Activated naive CD4-positive, alpha-beta T cell treated with anti-CD3 and anti-CD28 coated beads for 36 hours (primary cell): ENCODE results near the gene CDH6. TPM values are rescaled to one million over a fixed set of nuclear protein-coding genes. Genes with fewer than 3 reads are reported as not detected.
A peak's percentile ranks its signal among the peaks of the same experiment; 100 is the strongest.

ENCODE experiments used
- CTCF ChIA-PET: fragments of 350-600 bp; sonication (Branson Sonifier 250); formaldehyde crosslinking; loops from one replicate; lab custom pipeline; 2021; ENCODE audit warnings: antibody characterized with exemption; lab: Charles Lee
- DNase-seq: peaks from one replicate; pipeline ENCODE4 v3.0.0-alpha.2; 2020
- H3K27ac Mint-ChIP-seq: one replicate; pipeline ENCODE4 v1.8.0; 2021; ENCODE audit warnings: mild to moderate bottlenecking, mixed read lengths
- H3K27me3 Mint-ChIP-seq: one replicate; pipeline ENCODE4 v1.8.0; 2021; ENCODE audit warnings: low read depth, mixed read lengths
- H3K36me3 Mint-ChIP-seq: one replicate; pipeline ENCODE4 v1.8.0; 2021; ENCODE audit warnings: low read depth, mixed read lengths
- H3K4me1 Mint-ChIP-seq: one replicate; pipeline ENCODE4 v1.8.0; 2021; ENCODE audit warnings: low read depth, mixed read lengths
- H3K4me3 Mint-ChIP-seq: one replicate; pipeline ENCODE4 v1.8.0; 2021; ENCODE audit warnings: mild to moderate bottlenecking, moderate library complexity, mixed read lengths
- H3K9me3 Mint-ChIP-seq: one replicate; pipeline ENCODE4 v1.8.0; 2021; ENCODE audit warnings: mixed read lengths
- intact Hi-C: fragments of 100-400 bp; cut with micrococcal nuclease; formaldehyde crosslinking; loops from one replicate; pipeline ENCODE4 v1.15.1; 2023
- total RNA-seq, 2 experiments: library from RNA; stranded (reverse); gene quantifications; one replicate each; pipeline ENCODE4 v1.2.3, GENCODE V29; 2021

The CDH6 gene
- total RNA-seq, 2 experiments from 2014 or later = not detected

DNA sequence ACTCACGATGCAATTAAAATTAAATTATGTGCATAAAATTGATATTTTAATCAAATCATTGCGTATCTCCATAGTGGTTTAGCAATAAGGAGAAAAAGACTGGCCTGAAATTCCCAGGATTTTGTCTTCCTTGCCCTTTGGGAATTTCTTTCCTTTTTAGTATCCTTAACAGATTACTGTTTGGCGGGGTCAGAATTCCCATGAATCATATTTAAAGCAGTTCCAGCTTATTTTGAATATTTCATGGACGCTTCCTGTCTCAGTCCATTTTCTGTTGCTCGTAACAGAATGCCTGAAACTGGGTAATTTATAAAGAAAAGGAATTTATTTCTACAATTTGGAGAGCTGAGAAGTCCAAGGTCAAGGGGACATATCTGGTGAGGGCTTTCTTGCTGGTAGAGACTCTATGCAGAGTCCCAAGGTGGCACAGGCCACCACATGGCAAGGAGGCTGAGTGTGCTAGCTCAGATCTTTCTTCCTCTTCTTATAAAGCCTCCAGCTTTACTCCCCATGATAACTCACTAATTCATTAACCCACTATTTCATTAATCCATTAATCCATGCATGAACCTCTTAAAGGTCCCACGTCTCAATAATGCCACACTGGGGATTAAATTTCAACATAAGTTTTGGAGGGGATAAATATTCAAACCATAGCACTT lies 37.8 kb downstream of the CDH6 start:
- Mint-ChIP-seq H3K9me3 (peaks cover 4% of the 10 kb centered on the region), H3K36me3 (no peaks in the 10 kb centered on the region), H3K4me3 (no peak overlapping the region), H3K27ac (no peak overlapping the region), H3K4me1 (no peaks in the 10 kb centered on the region), H3K27me3 (peaks cover 6% of the 10 kb centered on the region)
- DNase-seq = no peak
- CTCF ChIA-PET = interaction anchor here (0.7 to 1.3 kb wide), 5 partner anchors 8 to 1139 kb away, joined by 3 to 4 read pairs (median 3); no protein-coding TSS in a partner anchor
- intact Hi-C loops = loop anchor here (5.0 kb wide), 1 partner anchor 829 kb away; no protein-coding TSS in a partner anchor

DNA sequence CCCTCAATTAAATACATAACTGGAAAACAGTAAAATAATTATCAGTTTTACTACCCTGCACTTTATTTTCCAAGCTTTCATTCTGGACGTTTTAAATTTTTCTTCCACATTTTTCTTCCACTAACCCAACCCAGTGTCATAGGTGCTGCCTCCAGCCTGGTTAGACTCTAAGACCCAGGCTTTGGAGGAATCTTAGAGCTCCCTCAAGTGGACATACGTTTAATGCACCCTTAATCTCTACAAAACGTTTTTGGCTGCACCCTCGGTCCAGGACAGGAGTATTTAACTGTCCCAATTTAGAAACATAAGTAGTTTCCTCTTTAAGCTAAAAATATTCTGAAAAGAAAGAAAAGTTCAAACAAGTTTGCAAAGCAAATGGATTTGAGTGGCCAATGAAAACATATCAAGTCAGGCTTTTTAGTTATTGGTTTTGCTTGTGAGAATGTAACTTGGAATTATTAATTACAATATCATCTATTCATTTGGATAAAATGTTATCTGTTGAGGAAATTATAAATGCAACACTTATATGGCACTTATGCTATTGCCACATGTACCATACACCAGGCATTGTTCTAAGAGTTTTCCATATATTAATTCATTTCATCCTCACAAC lies 38.9 kb downstream of the CDH6 start:
- no peaks in the 10 kb centered on the region for H3K4me1 Mint-ChIP-seq
- peak; percentile 9 for DNase-seq
- no peak overlapping the region for H3K27ac Mint-ChIP-seq
- H3K27me3 Mint-ChIP-seq = peaks cover 3% of the 10 kb centered on the region
- peaks cover 3% of the 10 kb centered on the region for H3K9me3 Mint-ChIP-seq
- CTCF ChIA-PET = interaction anchor here (0.8 to 1.5 kb wide), 7 partner anchors 9 to 48 kb away, joined by 3 to 4 read pairs (median 3); no protein-coding TSS in a partner anchor
- intact Hi-C loops = loop anchor here (2.0 to 5.0 kb wide), 2 partner anchors 830 to 1192 kb away; no protein-coding TSS in a partner anchor
- H3K4me3 Mint-ChIP-seq = no peak overlapping the region
- no peaks in the 10 kb centered on the region for H3K36me3 Mint-ChIP-seq

DNA sequence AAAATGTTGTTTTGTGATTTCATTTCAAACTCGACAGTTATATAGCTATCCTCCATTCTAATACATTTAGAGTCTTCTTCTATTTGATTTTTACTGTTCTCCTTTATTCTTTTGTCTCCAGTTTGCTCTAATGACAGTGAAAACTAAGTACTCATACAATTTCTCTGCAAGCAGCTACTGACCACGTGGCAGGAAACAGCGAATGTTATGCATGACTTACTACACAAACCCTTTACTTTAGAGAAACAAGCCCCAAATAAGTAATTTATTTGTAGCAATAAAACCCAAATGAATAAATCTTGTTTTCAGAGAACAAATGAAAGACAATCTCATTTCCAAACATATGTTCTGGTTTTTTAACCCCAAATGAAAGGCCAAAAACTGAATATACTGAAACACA lies 41.9 kb downstream of the CDH6 start:
- no peak overlapping the region for H3K27ac Mint-ChIP-seq
- H3K36me3 Mint-ChIP-seq = no peaks in the 10 kb centered on the region
- DNase-seq = no peak
- CTCF ChIA-PET = interaction anchor here (0.6 to 1.4 kb wide), 3 partner anchors 12 to 34 kb away, joined by 3 to 4 read pairs (median 3); no protein-coding TSS in a partner anchor
- no peaks in the 10 kb centered on the region for H3K4me1 Mint-ChIP-seq
- intact Hi-C loops = no loop called here
- no peak overlapping the region for H3K4me3 Mint-ChIP-seq
- H3K27me3 Mint-ChIP-seq = peaks cover 3% of the 10 kb centered on the region
- H3K9me3 Mint-ChIP-seq = no peaks in the 10 kb centered on the region

DNA sequence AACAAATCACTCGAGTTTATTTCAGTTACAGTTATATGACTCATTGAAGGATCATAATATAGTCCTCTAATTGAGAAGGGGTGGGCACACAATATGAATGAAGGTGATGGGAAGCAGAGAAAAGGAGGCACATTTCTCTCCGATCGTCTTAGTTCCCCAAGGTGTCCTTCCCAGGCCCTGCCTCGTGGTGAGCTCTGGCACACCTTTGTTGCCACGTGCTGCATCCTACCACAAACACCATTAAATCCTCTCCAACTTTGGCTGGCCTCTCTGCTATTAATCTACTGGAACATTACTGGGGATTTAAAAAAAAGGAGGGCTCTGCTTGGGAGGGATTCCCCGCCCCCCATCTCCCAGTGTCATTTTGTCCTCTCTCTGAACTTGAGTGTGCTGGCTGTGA lies 42.9 kb downstream of the CDH6 start:
- Mint-ChIP-seq H3K9me3 (no peaks in the 10 kb centered on the region), H3K4me1 (no peaks in the 10 kb centered on the region), H3K36me3 (no peaks in the 10 kb centered on the region), H3K4me3 (no peak overlapping the region), H3K27me3 (peaks cover 3% of the 10 kb centered on the region), H3K27ac (no peak overlapping the region)
- CTCF ChIA-PET = interaction anchor here (1.2 kb wide), 1 partner anchor 9 kb away, joined by 4 read pairs; no protein-coding TSS in a partner anchor
- DNase-seq = no peak
- intact Hi-C loops = no loop called here

DNA sequence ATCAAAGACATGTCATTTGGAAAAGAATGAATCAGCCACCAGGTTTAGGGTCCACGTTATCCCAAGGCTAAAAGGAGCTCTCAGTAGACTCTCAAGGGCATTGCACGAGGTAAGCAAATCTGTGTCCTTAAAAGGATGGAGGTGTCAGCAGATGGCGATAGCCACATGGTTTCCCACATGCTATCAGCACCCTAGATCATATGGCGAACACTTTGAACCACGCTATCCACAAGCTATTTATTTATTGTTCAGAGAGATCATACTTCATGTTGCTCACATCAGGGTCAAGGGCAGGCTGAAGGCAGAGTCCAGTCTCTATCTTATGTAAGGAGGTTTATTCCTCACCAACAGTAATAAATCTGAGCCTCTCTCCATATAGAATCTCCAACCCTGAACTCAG lies 43.7 kb downstream of the CDH6 start:
- intact Hi-C loops = no loop called here
- H3K36me3 Mint-ChIP-seq = no peaks in the 10 kb centered on the region
- H3K9me3 Mint-ChIP-seq = no peaks in the 10 kb centered on the region
- no peak overlapping the region for H3K27ac Mint-ChIP-seq
- H3K27me3 Mint-ChIP-seq = peaks cover 3% of the 10 kb centered on the region
- H3K4me1 Mint-ChIP-seq = no peaks in the 10 kb centered on the region
- H3K4me3 Mint-ChIP-seq = no peak overlapping the region
- CTCF ChIA-PET = interaction anchor here (1.2 kb wide), 1 partner anchor 8 kb away, joined by 4 read pairs; no protein-coding TSS in a partner anchor
- DNase-seq = no peak

DNA sequence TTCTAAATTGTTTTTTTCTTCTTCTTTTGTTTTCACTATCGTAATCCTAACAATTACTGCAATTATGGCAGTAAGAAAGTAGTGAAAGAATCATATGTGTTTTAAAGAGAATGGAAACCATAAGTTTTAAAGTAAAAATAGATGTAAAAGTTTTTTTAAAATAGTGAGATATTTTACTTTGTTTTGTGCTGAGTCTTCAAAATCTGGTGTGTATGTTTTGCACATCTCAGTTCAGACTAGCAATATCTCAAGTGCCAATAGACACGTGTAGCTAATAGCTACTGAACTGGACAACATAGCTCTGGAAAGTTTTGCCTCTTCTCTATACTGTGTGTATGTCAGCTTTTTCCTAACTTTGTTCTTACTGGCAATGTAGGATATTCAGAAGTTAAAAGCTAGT lies 45.0 kb downstream of the CDH6 start:
- H3K4me1 Mint-ChIP-seq = no peaks in the 10 kb centered on the region
- no peak overlapping the region for H3K27ac Mint-ChIP-seq
- H3K9me3 Mint-ChIP-seq = no peaks in the 10 kb centered on the region
- CTCF ChIA-PET = no interaction called here
- H3K36me3 Mint-ChIP-seq = no peaks in the 10 kb centered on the region
- H3K27me3 Mint-ChIP-seq = no peaks in the 10 kb centered on the region
- DNase-seq = no peak
- intact Hi-C loops = no loop called here
- no peak overlapping the region for H3K4me3 Mint-ChIP-seq

DNA sequence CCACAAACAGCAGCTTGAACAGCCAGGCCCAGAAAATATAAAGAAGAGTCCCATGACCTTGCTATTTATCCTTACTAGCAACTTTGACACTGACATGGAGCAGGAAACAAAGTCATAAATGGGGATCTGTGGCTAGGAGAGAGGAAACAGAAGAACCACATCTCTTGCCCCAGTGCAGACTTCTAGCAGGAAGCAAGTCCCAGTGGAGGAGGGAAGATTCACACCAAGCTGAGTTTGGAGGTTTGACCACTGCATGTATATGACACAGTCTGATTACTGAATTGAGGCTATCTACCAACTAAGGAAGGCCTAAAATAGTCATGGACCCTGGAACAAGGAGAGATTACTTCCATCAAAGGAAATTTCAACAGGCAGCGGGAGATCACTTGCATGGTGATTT lies 51.4 kb downstream of the CDH6 start:
- intact Hi-C loops = no loop called here

DNA sequence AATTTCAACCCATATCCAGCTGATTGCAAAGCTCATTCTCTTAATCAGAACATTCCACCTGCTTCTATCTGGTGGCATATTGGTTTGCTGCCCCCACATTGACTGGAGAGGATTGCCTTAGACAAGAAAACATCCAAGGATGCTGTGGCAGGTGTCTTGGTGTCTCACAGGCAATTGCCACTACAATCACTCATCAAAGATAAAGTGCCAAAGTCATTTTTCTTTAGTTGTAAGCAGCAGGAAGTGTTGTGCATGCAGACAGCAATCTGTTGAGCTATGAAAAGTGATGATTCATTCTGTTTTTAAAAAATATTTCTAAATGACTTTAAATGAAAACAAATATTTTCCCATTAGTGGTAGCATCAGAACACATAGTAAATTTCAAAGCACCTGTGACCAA lies 53.9 kb downstream of the CDH6 start:
- no peak for DNase-seq
- no peaks in the 10 kb centered on the region for H3K9me3 Mint-ChIP-seq
- no peaks in the 10 kb centered on the region for H3K36me3 Mint-ChIP-seq
- CTCF ChIA-PET = interaction anchor here (1.2 to 1.4 kb wide), 2 partner anchors 13 to 15 kb away, joined by 3 to 4 read pairs; no protein-coding TSS in a partner anchor
- no peaks in the 10 kb centered on the region for H3K4me1 Mint-ChIP-seq
- no peaks in the 10 kb centered on the region for H3K27me3 Mint-ChIP-seq
- H3K27ac Mint-ChIP-seq = no peak overlapping the region
- intact Hi-C loops = no loop called here
- H3K4me3 Mint-ChIP-seq = no peak overlapping the region

More for the DNA sequence above, 51.4 kb downstream of the CDH6 start:
- Mint-ChIP-seq H3K36me3 (no peaks in the 10 kb centered on the region), H3K4me1 (no peaks in the 10 kb centered on the region), H3K27me3 (no peaks in the 10 kb centered on the region), H3K4me3 (no peak overlapping the region), H3K27ac (no peak overlapping the region), H3K9me3 (no peaks in the 10 kb centered on the region)
- no peak for DNase-seq
- CTCF ChIA-PET = interaction anchor here (1.4 kb wide), 1 partner anchor 8 kb away, joined by 4 read pairs; no protein-coding TSS in a partner anchor

DNA sequence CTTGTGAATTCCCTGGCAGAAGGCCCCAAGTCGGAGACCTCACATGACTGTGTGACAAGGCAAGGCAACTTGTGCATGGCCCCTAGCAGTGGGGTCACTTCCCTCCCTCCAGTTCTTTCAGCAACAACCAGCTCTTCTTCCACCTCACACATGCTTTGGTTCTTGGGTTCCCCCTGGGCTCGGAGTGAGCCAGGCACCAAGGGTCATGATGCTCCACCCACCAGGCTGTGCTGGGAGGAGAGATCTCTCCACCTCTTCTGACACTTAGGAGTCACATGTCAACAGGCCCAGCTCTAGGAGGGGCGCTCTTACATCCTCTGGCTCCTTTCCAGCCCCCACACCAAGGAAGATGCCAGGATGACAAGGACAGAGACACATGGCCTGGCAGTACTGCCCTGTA lies 56.7 kb downstream of the CDH6 start:
- CTCF ChIA-PET = no interaction called here
- Mint-ChIP-seq H3K27me3 (no peaks in the 10 kb centered on the region), H3K9me3 (peaks cover 7% of the 10 kb centered on the region), H3K4me3 (no peak overlapping the region), H3K4me1 (no peaks in the 10 kb centered on the region), H3K27ac (no peak overlapping the region), H3K36me3 (no peaks in the 10 kb centered on the region)
- DNase-seq = no peak
- intact Hi-C loops = no loop called here

DNA sequence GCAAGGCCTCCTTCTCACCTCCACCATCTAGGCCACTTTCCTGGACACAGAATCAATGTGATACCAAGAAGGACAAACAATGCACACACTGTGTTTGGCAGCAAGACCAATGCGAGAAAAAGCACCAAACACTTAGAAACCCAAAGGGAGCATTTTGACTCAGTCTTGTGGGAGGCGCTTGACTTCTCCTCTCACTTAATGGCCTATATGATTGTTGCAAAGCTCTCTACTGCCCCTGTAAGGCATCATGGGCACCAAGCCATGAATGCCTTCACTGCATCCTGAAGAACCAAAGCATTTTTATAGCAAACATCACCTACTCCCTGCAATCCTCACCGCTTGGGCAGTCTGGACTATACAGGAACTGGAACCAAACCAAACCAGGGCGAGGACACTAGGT lies 57.5 kb downstream of the CDH6 start:
- Mint-ChIP-seq H3K4me3 (no peak overlapping the region), H3K36me3 (no peaks in the 10 kb centered on the region), H3K27ac (no peak overlapping the region), H3K4me1 (no peaks in the 10 kb centered on the region), H3K27me3 (no peaks in the 10 kb centered on the region), H3K9me3 (peaks cover 7% of the 10 kb centered on the region)
- CTCF ChIA-PET = no interaction called here
- DNase-seq = no peak
- intact Hi-C loops = no loop called here

DNA sequence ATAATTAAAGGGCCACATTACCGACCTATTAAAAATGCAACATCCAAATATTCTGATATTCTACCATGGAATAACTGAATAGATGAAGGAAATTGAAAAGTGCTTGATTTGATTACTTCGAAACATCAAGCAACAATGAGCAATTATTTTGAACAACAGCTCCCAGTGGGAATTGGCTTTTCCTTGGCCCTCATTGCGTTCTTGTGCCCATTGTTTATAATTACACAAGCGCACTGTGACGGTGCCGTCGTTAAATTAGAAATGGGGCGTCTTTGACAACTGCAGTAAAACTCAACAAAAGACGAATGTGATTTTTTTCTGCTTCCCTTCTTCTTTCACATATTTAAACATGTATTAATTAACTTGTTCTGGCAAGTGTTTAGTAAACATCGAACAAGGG lies 61.6 kb downstream of the CDH6 start:
- peaks cover 10% of the 10 kb centered on the region for H3K9me3 Mint-ChIP-seq
- DNase-seq = no peak
- H3K4me1 Mint-ChIP-seq = no peaks in the 10 kb centered on the region
- CTCF ChIA-PET = no interaction called here
- no peak overlapping the region for H3K4me3 Mint-ChIP-seq
- no peaks in the 10 kb centered on the region for H3K36me3 Mint-ChIP-seq
- H3K27me3 Mint-ChIP-seq = peaks cover 5% of the 10 kb centered on the region
- intact Hi-C loops = no loop called here
- H3K27ac Mint-ChIP-seq = no peak overlapping the region

DNA sequence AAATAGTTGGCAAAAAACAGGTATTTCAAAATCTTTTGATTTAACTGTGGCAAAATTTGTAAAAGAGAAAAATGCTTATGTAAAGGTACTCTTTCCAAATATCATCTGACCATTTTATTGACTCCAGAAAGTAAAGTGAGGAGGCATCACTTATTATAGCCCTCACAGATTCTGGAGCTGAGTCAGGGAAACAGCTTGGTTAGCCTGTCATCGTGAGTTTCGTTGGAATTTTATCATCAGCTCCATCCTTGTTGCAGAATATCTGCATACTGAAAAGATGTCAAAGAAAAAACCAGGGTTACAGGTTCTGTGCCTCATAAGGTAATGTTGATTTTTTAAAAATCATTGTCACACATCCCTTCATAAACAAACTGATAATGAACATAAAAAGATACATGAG lies 74.8 kb downstream of the CDH6 start:
- CTCF ChIA-PET = interaction anchor here (0.6 kb wide), 1 partner anchor 1296 kb away, joined by 3 read pairs; no protein-coding TSS in a partner anchor
- no peaks in the 10 kb centered on the region for H3K4me1 Mint-ChIP-seq
- intact Hi-C loops = no loop called here

More for the DNA sequence above, 74.8 kb downstream of the CDH6 start:
- H3K36me3 Mint-ChIP-seq = no peaks in the 10 kb centered on the region
- no peaks in the 10 kb centered on the region for H3K9me3 Mint-ChIP-seq
- no peaks in the 10 kb centered on the region for H3K27me3 Mint-ChIP-seq
- no peak overlapping the region for H3K27ac Mint-ChIP-seq
- no peak overlapping the region for H3K4me3 Mint-ChIP-seq
- DNase-seq = no peak
